ENCODE measurements around the gene MAU2. TPM values are rescaled to one million over a fixed set of nuclear protein-coding genes. Genes with fewer than 3 reads are reported as not detected.

The MAU2 gene
- total and polyA plus RNA-seq, 3 experiments from 2014 or later, result 27.6 to 59.4 (median 52.3) TPM

- peak overlapping the region in 1 of 8 donors; percentile 64 for H3K27ac Mint-ChIP-seq
- H3K36me3 Mint-ChIP-seq, result peaks cover 0 to 60% (median 14%) of the 10 kb centered on the region in 3 donors
- no peak overlapping the region for H3K4me3 Mint-ChIP-seq
- ChIA-PET POLR2A (no interaction called here), CTCF (interaction anchor here (2.2 kb wide), 1 partner anchor 175 kb away, joined by 7 read pairs; no protein-coding TSS in a partner anchor)
- no peaks in the 10 kb centered on the region for H3K27me3 Mint-ChIP-seq
- no peak for DNase-seq
- peaks cover 24 to 49% (median 27%) of the 10 kb centered on the region in 3 donors for H3K4me1 Mint-ChIP-seq
- H3K9me3 Mint-ChIP-seq, result no peaks in the 10 kb centered on the region
- H3K27ac ChIP-seq (ENCODE audit: low read depth, low read length), result no peak overlapping the region
- H3K9me3 ChIP-seq (ENCODE audit: low read length), result no peaks in the 10 kb centered on the region
- H3K4me1 ChIP-seq (ENCODE audit: insufficient read depth, low read length), result peaks cover 10% of the 10 kb centered on the region
- H3K4me3 ChIP-seq (ENCODE audit: low read length), result no peak overlapping the region
- peaks cover 21% of the 10 kb centered on the region for H3K36me3 ChIP-seq (ENCODE audit: insufficient read depth, low read length)
- no peaks in the 10 kb centered on the region for H3K27me3 ChIP-seq (ENCODE audit: insufficient read depth, low read length, poor library complexity, severe bottlenecking)
These were observed 5.2 kb upstream of the MAU2 start for GRCh38 chr19:19315444-19315843.

- Histone ChIP-seq H3K9me3 (ENCODE audit: low read length) (no peaks in the 10 kb centered on the region), H3K36me3 (ENCODE audit: insufficient read depth, low read length) (peaks cover 19% of the 10 kb centered on the region), H3K27ac (ENCODE audit: low read depth, low read length) (no peak overlapping the region), H3K4me1 (ENCODE audit: insufficient read depth, low read length) (peaks cover 10% of the 10 kb centered on the region), H3K27me3 (ENCODE audit: insufficient read depth, low read length, poor library complexity, severe bottlenecking) (no peaks in the 10 kb centered on the region), H3K4me3 (ENCODE audit: low read length) (no peak overlapping the region)
- H3K36me3 Mint-ChIP-seq, result peaks cover 0 to 61% (median 14%) of the 10 kb centered on the region in 3 donors
- no peak for DNase-seq
- peak overlapping the region in 1 of 7 donors; percentile 58 for H3K4me3 Mint-ChIP-seq
- ChIA-PET POLR2A (no interaction called here), CTCF (interaction anchor here (2.2 kb wide), 1 partner anchor 175 kb away, joined by 7 read pairs; no protein-coding TSS in a partner anchor)
- peaks cover 24 to 51% (median 27%) of the 10 kb centered on the region in 3 donors for H3K4me1 Mint-ChIP-seq
- no peaks in the 10 kb centered on the region for H3K27me3 Mint-ChIP-seq
- H3K27ac Mint-ChIP-seq, result no peak overlapping the region
- H3K9me3 Mint-ChIP-seq, result no peaks in the 10 kb centered on the region
These were observed 4.5 kb upstream of the MAU2 start for GRCh38 chr19:19316082-19316481.

DNA sequence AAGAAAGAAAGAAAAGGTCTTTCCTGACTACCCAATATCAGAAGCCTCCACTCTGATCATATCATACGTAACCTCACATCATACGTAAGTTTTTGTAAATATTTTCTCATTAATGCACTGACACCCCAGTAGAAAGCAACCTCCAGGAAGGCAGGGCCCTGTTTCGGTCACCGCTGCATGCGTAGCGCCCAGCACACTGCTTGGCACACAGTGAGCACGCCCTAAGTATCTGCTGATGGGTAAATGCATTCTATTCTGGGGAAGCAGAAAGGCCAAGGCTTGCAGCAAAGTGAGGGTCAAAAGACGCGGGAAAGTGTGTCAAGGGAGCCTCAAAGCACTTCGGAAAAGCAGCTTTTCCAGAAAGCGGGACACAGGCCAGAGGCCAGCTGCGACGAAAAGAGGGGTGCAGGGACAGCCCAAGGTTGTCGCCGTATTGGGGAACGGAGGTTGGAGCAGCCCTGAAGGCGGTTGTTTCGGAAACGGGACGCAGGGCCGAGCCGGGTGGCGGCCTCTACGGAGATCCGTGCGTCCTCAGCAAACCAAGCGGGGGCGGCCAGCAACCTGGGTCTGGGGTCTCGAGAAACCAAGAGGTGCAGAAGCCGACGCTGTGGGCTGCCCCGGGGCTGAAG lies 783 bp upstream of the MAU2 start:
- Histone ChIP-seq H3K27ac (ENCODE audit: low read depth, low read length) (peak overlapping the region; percentile 92), H3K36me3 (ENCODE audit: insufficient read depth, low read length) (peaks cover 29% of the 10 kb centered on the region), H3K9me3 (ENCODE audit: low read length) (no peaks in the 10 kb centered on the region), H3K4me1 (ENCODE audit: insufficient read depth, low read length) (peaks cover 32% of the 10 kb centered on the region), H3K27me3 (ENCODE audit: insufficient read depth, low read length, poor library complexity, severe bottlenecking) (no peaks in the 10 kb centered on the region), H3K4me3 (ENCODE audit: low read length) (peak overlapping the region; percentile 94)
- ChIA-PET CTCF (no interaction called here), POLR2A (no interaction called here)
- Mint-ChIP-seq H3K36me3 (peaks cover 0 to 52% (median 10%) of the 10 kb centered on the region in 3 donors), H3K9me3 (no peaks in the 10 kb centered on the region), H3K27ac (peak overlapping the region; percentile 94 to 100 (median 100)), H3K27me3 (no peaks in the 10 kb centered on the region), H3K4me1 (peaks cover 38 to 65% (median 40%) of the 10 kb centered on the region in 3 donors), H3K4me3 (peak overlapping the region; percentile 93 to 99 (median 98))
- no peak for DNase-seq

DNA sequence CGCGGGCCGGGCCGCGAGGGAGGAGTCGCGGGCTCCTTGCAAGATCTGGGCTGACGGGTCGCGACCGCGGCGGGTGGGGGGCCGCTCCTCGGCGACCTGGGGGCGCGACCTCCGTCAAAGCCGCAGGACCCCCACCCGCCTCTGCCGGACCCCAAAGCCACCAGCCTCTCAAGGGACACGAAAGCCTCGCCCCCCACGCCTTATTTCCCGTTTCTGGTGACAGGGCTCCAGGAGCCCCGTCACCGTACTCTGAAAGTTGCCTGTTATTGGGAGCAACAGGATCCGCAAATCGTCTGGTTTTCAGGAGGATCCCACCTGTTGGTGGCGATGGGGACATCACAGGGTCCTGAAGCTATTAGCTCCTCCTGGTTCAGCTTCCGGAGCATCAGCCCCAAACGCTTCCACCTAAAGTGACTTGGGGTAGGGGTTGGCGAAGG lies 530 bp downstream of the MAU2 start:
- ChIA-PET POLR2A (interaction anchor here (1.3 kb wide), 1 partner anchor 43 kb away, joined by 4 read pairs; no protein-coding TSS in a partner anchor), CTCF (interaction anchor here (1.2 to 1.6 kb wide), 2 partner anchors 120 to 169 kb away, joined by 4 to 6 read pairs; no protein-coding TSS in a partner anchor)
- H3K27me3 ChIP-seq (ENCODE audit: insufficient read depth, low read length, poor library complexity, severe bottlenecking), result no peaks in the 10 kb centered on the region
- DNase-seq, result peak in 1 of 5 donors; percentile 21
- H3K27me3 Mint-ChIP-seq, result peaks cover 0 to 1% of the 10 kb centered on the region in 2 donors
- H3K4me3 ChIP-seq (ENCODE audit: low read length), result peak overlapping the region; percentile 94
- H3K36me3 ChIP-seq (ENCODE audit: insufficient read depth, low read length), result peaks cover 28% of the 10 kb centered on the region
- H3K4me1 Mint-ChIP-seq, result peaks cover 44 to 65% (median 47%) of the 10 kb centered on the region in 3 donors
- H3K27ac Mint-ChIP-seq, result peak overlapping the region; percentile 86 to 100 (median 98)
- H3K9me3 Mint-ChIP-seq, result no peaks in the 10 kb centered on the region
- peaks cover 0 to 49% (median 13%) of the 10 kb centered on the region in 3 donors for H3K36me3 Mint-ChIP-seq
- no peaks in the 10 kb centered on the region for H3K9me3 ChIP-seq (ENCODE audit: low read length)
- peak overlapping the region; percentile 92 for H3K27ac ChIP-seq (ENCODE audit: low read depth, low read length)
- peaks cover 32% of the 10 kb centered on the region for H3K4me1 ChIP-seq (ENCODE audit: insufficient read depth, low read length)
- H3K4me3 Mint-ChIP-seq, result peak overlapping the region; percentile 93 to 99 (median 98)

- CTCF ChIA-PET, result no interaction called here
- Histone ChIP-seq H3K36me3 (ENCODE audit: insufficient read depth, low read length) (peaks cover 23% of the 10 kb centered on the region), H3K27ac (ENCODE audit: low read depth, low read length) (no peak overlapping the region), H3K4me3 (ENCODE audit: low read length) (no peak overlapping the region), H3K27me3 (ENCODE audit: insufficient read depth, low read length, poor library complexity, severe bottlenecking) (no peaks in the 10 kb centered on the region), H3K9me3 (ENCODE audit: low read length) (no peaks in the 10 kb centered on the region), H3K4me1 (ENCODE audit: insufficient read depth, low read length) (peaks cover 28% of the 10 kb centered on the region)
- H3K4me3 Mint-ChIP-seq, result peak overlapping the region in 6 of 7 donors; percentile 6 to 94 (median 45)
- DNase-seq, result no peak
- peaks cover 45 to 65% (median 54%) of the 10 kb centered on the region in 3 donors for H3K4me1 Mint-ChIP-seq
- H3K36me3 Mint-ChIP-seq, result peaks cover 0 to 55% (median 15%) of the 10 kb centered on the region in 3 donors
- peak overlapping the region in 7 of 8 donors; percentile 16 to 69 (median 51) for H3K27ac Mint-ChIP-seq
- POLR2A ChIA-PET, result no interaction called here
- peaks cover 0 to 1% of the 10 kb centered on the region in 2 donors for H3K27me3 Mint-ChIP-seq
- H3K9me3 Mint-ChIP-seq, result no peaks in the 10 kb centered on the region
These were observed 3.6 kb downstream of the MAU2 start for GRCh38 chr19:19324059-19324770.

DNA sequence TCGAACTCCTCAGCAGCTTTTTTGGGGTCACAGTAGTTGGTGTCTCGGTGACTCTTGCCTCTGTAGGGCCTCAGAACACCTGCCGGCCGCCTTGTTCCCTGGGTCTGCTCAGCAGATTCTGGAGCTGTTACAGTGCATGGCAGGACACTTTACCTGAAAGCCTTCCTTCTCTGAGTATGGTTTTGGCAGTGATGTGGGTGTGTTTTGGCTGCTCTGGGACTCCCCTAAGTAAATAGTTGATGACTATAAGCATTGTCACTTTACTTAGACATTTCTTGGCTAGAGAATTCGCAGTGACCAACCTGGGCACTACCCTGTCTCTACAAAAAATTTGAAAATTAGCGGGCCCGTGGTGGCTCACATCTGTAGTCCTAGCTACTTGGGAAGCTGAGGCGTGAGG lies 7.0 kb downstream of the MAU2 start:
- peaks cover 32% of the 10 kb centered on the region for H3K36me3 ChIP-seq (ENCODE audit: insufficient read depth, low read length)
- Mint-ChIP-seq H3K27ac (no peak overlapping the region), H3K9me3 (no peaks in the 10 kb centered on the region), H3K27me3 (peaks cover 0 to 1% of the 10 kb centered on the region in 2 donors), H3K4me3 (no peak overlapping the region), H3K4me1 (peaks cover 33 to 49% (median 49%) of the 10 kb centered on the region in 3 donors), H3K36me3 (peaks cover 0 to 64% (median 18%) of the 10 kb centered on the region in 3 donors)
- ChIA-PET CTCF (no interaction called here), POLR2A (no interaction called here)
- H3K27ac ChIP-seq (ENCODE audit: low read depth, low read length), result no peak overlapping the region
- no peaks in the 10 kb centered on the region for H3K9me3 ChIP-seq (ENCODE audit: low read length)
- H3K4me3 ChIP-seq (ENCODE audit: low read length), result no peak overlapping the region
- no peak for DNase-seq
- H3K4me1 ChIP-seq (ENCODE audit: insufficient read depth, low read length), result peaks cover 10% of the 10 kb centered on the region
- no peaks in the 10 kb centered on the region for H3K27me3 ChIP-seq (ENCODE audit: insufficient read depth, low read length, poor library complexity, severe bottlenecking)

DNA sequence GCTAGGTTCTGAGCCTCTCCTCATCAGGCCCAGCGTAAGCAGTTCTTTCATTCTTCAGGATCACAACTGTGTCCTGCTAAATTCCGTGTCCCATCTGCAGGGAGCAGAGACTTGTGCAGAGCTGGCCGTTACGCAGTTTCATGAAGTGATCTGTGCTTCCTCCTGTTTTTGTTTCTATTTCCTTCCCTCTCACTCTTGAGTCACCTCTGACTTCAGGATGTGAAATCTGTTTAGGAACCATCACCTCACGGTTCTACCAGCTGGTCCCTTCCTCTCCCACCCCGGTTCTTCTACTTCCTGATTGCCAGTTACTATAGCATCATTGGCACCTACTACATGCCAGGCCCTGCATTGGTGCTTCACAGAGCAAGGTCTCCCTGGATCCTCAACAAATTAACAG lies 8.5 kb downstream of the MAU2 start:
- peaks cover 0 to 68% (median 18%) of the 10 kb centered on the region in 3 donors for H3K36me3 Mint-ChIP-seq
- no peak overlapping the region for H3K4me3 ChIP-seq (ENCODE audit: low read length)
- no peaks in the 10 kb centered on the region for H3K9me3 Mint-ChIP-seq
- ChIA-PET CTCF (no interaction called here), POLR2A (no interaction called here)
- peak overlapping the region in 6 of 8 donors; percentile 11 to 73 (median 62) for H3K27ac Mint-ChIP-seq
- no peaks in the 10 kb centered on the region for H3K27me3 ChIP-seq (ENCODE audit: insufficient read depth, low read length, poor library complexity, severe bottlenecking)
- DNase-seq, result no peak
- peaks cover 4% of the 10 kb centered on the region for H3K4me1 ChIP-seq (ENCODE audit: insufficient read depth, low read length)
- H3K9me3 ChIP-seq (ENCODE audit: low read length), result no peaks in the 10 kb centered on the region
- no peak overlapping the region for H3K27ac ChIP-seq (ENCODE audit: low read depth, low read length)
- peaks cover 26% of the 10 kb centered on the region for H3K36me3 ChIP-seq (ENCODE audit: insufficient read depth, low read length)
- H3K4me1 Mint-ChIP-seq, result peaks cover 29 to 44% (median 41%) of the 10 kb centered on the region in 3 donors
- no peak overlapping the region for H3K4me3 Mint-ChIP-seq
- peaks cover 0 to 1% of the 10 kb centered on the region in 2 donors for H3K27me3 Mint-ChIP-seq

All from CD8-positive, alpha-beta memory T cell (primary cell).